Measurements from ENCODE around the gene ENC1.

DNA sequence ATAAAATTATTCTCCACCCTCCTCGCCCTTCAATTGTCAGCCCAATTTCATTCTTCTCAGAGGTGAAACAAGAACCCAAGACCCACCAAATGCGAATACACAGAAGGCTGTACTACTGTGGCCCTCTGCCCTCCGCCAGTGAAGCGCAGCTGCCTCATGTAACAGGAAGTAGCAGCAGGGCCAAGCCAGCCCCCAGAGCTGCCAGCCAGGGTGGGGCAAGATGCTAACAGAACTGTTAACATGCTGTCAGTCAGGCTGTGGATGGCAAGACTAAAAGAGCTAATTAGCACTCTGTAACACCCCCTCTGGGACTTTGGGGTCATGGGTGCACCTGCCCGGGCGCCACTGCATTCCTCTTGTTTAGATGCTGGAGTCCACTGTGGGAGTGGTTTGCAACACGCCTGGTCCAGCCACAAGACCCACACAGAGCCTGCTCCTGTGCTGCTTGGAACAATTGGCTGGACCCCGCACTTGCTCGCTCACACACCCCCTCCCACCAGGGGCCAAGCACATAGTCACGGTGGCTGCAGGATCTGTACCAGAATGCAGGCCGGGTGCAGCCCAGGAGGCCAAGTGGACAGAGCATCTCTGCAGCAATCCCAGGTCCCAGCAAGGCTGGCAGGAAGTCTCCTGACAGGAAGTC lies 30.0 kb upstream of the ENC1 start:
- TF ChIP-seq, protein P1, sequence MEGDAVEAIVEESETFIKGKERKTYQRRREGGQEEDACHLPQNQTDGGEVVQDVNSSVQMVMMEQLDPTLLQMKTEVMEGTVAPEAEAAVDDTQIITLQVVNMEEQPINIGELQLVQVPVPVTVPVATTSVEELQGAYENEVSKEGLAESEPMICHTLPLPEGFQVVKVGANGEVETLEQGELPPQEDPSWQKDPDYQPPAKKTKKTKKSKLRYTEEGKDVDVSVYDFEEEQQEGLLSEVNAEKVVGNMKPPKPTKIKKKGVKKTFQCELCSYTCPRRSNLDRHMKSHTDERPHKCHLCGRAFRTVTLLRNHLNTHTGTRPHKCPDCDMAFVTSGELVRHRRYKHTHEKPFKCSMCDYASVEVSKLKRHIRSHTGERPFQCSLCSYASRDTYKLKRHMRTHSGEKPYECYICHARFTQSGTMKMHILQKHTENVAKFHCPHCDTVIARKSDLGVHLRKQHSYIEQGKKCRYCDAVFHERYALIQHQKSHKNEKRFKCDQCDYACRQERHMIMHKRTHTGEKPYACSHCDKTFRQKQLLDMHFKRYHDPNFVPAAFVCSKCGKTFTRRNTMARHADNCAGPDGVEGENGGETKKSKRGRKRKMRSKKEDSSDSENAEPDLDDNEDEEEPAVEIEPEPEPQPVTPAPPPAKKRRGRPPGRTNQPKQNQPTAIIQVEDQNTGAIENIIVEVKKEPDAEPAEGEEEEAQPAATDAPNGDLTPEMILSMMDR (IDR thresholded peaks at IDR 0.05), result no peak
- TF ChIP-seq POLR2AphosphoS5 (IDR thresholded peaks at IDR 0.05), result no peak
- TF ChIP-seq POLR2A (IDR thresholded peaks at IDR 0.05), result no peak
